ENCODE measurements around the gene HTN1. TPM values are rescaled to one million over a fixed set of nuclear protein-coding genes. Genes with fewer than 3 reads are reported as not detected.
"Not testable (repeated sequence)": the region's sequence is repeated elsewhere in the genome, so short reads cannot be mapped to it uniquely, and the experiment has no call there.

HTN1 gene
- total RNA-seq, 4 donors from 2014 or later = not detected

DNA sequence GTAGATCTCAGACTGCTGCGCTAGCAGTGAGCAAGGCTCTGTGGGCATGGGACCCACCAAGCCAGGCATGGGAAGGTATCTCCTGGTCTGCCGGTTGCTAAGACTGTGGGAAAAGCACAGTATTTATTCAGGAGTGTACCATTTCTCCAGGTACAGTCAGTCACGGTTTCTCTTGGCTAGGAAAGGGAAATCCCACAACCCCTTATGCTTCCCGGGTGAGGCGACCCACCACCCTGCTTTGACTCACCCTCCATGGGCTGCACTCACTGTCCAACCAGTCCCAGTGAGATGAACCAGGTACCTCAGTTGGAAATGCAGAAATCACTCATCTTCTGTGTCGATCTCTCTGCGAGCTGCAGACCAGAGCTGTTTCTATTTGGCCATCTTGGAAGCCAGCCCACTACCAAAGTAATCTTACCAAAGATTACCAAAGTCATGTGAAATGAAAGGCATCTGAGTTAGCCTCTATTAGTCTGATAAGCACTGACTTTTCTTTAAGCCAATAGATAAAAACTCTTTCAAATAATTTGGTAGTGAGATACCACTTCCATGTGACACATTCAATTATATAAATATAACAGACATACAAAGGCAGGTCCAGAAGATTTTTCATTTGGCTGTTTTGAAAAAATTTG is 8.5 kb upstream of the HTN1 start:
- Histone ChIP-seq H3K4me3 (no peak overlapping the region), H3K27me3 (no peaks in the 10 kb centered on the region), H3K36me3 (no peaks in the 10 kb centered on the region), H3K27ac (no peak overlapping the region), H3K9me3 (no peaks in the 10 kb centered on the region), H3K4me1 (no peaks in the 10 kb centered on the region)
- no peak for DNase-seq
- TF ChIP-seq POLR2A (IDR thresholded peaks at IDR 0.05) = no peak
- TF ChIP-seq CTCF (IDR thresholded peaks at IDR 0.05) = no peak

DNA sequence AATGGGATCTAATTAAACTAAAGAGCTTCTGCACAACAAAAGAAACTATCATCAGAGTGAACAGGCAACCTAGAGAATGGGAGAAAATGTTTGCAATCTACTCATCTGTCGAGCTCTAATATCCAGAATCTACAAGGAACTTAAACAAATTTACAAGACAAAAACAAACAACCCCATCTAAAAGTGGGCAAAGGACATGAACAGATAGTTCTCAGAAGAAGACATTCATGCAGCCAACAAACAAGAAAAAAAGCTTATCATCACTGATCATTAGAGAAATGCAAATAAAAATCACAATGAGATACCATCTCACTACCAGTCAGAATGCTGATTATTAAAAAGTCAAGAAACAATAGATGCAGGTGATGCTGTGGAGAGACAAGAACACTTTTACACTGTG is 6.3 kb downstream of the HTN1 start:
- DNase-seq, H3K9me3 ChIP-seq, H3K27me3 ChIP-seq, H3K36me3 ChIP-seq, H3K27ac ChIP-seq, H3K4me3 ChIP-seq, H3K4me1 ChIP-seq: not testable (repeated sequence)

DNA sequence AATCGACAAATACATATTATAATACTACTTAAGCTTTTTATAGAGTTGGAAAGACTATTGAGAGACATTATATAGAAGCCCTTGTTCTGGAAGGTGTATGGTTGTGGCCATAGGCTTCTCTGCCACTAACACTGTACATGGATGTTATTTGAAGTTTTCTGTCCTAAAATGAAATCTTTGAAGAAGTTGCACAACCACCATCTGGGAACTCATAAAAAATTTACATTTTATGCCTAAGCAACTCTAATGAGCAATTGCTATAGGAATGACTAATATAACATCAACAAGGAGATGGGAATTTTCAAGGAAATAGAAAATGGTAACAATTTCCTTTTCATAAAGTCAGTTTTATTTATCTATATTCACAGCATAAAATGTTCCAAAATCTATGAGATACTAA is 7.4 kb downstream of the HTN1 start:
- H3K27me3 ChIP-seq = no peaks in the 10 kb centered on the region
- no peaks in the 10 kb centered on the region for H3K9me3 ChIP-seq
- TF ChIP-seq CTCF (IDR thresholded peaks at IDR 0.05) = no peak
- TF ChIP-seq POLR2A (IDR thresholded peaks at IDR 0.05) = no peak
- DNase-seq = no peak
- H3K36me3 ChIP-seq = no peaks in the 10 kb centered on the region
- no peak overlapping the region for H3K4me3 ChIP-seq
- no peaks in the 10 kb centered on the region for H3K4me1 ChIP-seq
- H3K27ac ChIP-seq = no peak overlapping the region

- H3K36me3 ChIP-seq = no peaks in the 10 kb centered on the region
- H3K27me3 ChIP-seq = no peaks in the 10 kb centered on the region
- TF ChIP-seq CTCF (IDR thresholded peaks at IDR 0.05) (no peak), POLR2A (IDR thresholded peaks at IDR 0.05) (no peak)
- H3K9me3 ChIP-seq = no peaks in the 10 kb centered on the region
- no peaks in the 10 kb centered on the region for H3K4me1 ChIP-seq
- H3K27ac ChIP-seq = no peak overlapping the region
- H3K4me3 ChIP-seq = no peak overlapping the region
- no peak for DNase-seq
Observed at GRCh38 chr4:70059149-70059548, 8.9 kb downstream of the HTN1 start.

GRCh38 chr4:70062000-70062399 is 11.8 kb downstream of the HTN1 start:
- no peak for TF ChIP-seq POLR2A (IDR thresholded peaks at IDR 0.05)
- no peak for TF ChIP-seq CTCF (IDR thresholded peaks at IDR 0.05)
- no peak for DNase-seq
- no peak overlapping the region for H3K27ac ChIP-seq
- H3K36me3 ChIP-seq = no peaks in the 10 kb centered on the region
- no peak overlapping the region for H3K4me3 ChIP-seq
- H3K27me3 ChIP-seq = no peaks in the 10 kb centered on the region
- no peaks in the 10 kb centered on the region for H3K9me3 ChIP-seq
- H3K4me1 ChIP-seq = no peaks in the 10 kb centered on the region

- TF ChIP-seq CTCF (IDR thresholded peaks at IDR 0.05) = no peak
- no peak for TF ChIP-seq POLR2A (IDR thresholded peaks at IDR 0.05)
- H3K4me3 ChIP-seq = no peak overlapping the region
- H3K4me1 ChIP-seq = no peaks in the 10 kb centered on the region
- H3K27me3 ChIP-seq = no peaks in the 10 kb centered on the region
- H3K9me3 ChIP-seq = no peaks in the 10 kb centered on the region
- no peak overlapping the region for H3K27ac ChIP-seq
- DNase-seq = no peak
- H3K36me3 ChIP-seq = no peaks in the 10 kb centered on the region
Observed at GRCh38 chr4:70080205-70080604, 30.0 kb downstream of the HTN1 start.
